NCI-H2171 (cell line): ENCODE data around the gene CD72.
"Not testable (repeated sequence)": the region's sequence is repeated elsewhere in the genome, so short reads cannot be mapped to it uniquely, and the experiment has no call there.

ENCODE experiments used
- DNase-seq: peaks from one replicate; lab custom pipeline; 2025; lab: John Stamatoyannopoulos, UW

Gene CD72

DNA sequence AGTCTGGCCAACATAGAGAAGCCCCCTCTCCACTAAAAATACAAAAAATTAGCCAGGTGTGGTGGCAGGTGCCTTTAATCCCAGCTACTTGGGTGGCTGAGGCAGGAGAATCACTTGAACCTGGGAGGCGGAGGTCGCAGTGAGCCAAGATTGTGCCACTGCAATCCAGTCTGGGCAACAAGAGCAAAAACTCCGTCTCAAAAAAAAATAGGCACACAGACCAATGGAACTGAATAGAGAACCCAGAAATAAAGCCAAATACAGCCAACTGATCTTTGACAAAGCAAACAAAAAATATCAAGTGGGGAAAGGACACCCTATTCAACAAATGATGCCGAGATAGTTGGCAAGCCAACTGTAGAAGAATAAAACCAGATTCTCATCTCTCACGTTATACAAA, 29.7 kb downstream of the CD72 start:
- DNase-seq: not testable (repeated sequence)

DNA sequence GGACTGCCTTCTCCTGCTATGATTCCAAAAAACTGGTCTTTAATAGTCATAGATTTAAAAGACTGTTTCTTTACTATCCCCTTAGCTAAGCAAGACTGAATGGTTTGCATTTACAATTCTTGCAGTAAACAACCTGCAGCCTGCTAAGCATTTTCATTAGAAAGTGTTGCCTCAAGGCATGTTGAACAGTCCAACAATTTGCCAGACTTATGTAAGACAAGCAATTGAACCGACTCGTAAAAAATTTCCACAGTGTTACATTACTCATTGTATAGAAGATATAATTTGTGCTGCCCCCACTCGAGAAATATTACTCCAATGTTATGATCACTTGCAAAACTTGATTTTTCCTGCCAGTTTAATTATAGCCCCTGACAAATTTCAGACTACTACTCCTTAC, 33.5 kb downstream of the CD72 start:
- not testable (repeated sequence) for DNase-seq

DNA sequence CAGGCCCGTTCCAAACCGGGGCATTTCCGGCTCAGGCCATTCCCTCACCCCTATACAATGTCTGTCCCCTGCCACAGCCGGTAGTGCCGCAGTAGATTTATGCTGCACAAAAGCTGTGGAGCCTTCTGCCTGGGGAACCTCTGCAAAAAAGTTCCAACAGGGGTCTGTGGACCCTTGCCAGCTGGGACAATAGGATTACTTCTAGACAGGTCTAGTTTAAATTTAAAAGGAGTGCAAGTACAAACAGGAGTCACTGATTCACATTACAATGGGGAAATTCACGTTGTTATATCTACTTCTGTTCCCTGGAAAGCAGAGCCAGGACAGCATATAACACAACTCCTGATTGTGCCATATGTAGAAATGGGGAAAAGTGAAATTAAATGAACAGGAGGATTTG, 34.7 kb downstream of the CD72 start:
- not testable (repeated sequence) for DNase-seq

DNA sequence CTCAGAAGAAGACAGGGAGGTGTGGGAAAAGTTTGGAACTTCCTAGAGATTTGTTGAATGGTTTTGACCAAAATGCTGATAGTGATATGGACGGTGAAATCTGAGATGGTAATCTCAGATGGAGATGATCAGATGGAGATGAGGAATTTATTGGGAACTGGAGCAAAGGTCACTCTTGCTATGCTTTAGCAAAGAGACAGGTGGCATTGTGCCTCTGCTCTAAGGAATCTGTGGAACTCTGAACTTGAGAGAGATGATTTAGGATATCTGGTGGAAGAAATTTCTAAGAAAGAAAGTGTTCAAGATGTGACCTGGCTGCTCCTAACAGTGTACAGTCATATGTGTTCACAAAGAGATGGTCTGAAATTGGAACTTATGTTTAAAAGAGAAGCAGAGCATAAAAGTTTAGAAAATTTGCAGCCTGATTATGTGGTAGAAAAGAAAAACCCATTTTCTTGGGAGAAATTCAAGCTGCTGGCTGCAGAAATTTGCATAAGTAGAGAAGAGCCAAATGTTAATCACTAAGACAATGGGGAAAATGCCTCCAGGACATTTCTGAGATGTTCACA, 38.5 kb downstream of the CD72 start:
- DNase-seq: not testable (repeated sequence)

DNA sequence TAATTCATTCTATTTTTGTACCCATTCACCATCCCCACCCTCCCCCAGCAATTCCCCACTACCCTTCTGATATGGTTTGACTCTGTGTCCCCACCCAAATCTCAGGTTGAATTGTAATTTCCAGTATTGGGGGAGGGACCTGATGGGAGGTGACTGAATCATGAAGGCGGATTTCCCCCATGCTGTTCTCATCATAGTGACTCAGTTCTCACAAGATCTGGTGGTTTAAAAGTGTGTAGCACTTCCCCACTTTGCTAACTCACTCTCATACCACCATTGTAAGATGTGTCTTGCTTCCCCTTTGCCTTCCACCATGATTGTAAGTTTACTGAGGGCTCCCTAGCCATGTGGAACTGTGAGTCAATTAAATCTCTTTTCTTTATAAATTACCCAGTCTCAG, 39.1 kb downstream of the CD72 start:
- DNase-seq: no peak

DNA sequence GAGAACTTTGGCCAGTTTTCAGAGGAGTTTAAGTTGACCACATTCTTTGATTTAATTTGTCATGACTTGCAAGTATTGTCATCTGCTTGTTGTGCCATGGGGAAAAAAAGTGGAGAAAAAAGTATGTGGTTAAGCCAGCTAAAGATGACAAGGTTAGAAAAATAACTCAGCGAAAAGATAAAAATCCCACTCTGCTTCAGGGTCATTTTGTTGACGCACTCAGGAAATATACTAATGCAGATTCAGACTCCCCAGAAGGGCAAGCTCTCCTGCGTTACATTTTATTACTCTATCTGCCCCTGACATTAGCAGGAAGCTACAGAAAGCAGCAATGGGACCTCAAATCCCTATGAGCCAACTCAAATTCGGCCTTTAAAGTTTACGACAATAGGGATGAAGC, 40.7 kb downstream of the CD72 start:
- DNase-seq: no peak

DNA sequence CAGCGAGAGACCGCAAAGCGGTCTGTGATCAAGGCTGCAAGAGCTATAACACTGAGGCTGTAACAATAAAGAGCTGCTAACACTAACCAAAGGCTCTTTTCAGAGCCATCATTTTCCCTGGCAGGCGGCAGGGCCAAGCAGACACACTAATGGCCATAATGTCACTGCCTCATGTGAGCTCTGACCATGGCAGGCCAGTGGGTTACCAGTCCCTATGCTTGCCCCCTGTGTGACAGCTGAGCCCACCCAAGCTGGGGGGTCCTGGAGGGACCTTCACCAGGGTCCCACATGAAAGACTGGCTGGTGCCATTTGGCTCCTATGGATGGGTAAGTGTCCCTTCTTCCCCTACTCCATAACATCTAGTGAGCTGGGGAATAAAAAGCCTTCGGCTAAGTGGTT, 42.7 kb downstream of the CD72 start:
- no peak for DNase-seq

DNA sequence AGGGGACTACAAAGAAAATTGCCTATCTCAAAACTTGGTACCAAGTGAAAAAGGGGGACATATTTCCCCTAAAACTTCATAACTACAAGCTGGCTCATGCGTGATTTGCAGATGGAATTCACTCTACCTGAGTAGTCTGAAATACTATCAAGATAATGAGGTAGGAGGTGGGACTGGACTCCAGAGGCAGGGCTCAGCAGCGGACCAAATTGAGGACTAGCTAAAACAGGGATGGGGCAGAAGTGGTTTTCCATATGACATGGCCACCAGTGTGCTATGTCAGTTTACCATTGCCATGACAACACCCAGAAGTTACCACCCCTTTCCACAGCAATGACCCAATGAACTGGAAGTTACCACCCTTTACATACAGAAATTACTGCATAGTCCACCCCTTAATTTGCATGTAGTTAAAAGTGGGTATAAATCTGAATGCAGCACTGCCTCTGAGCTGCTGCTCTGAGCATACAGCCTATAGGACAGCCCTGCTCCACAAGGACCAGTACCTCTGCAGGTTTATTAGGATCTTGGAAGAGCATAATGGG, 43.6 kb downstream of the CD72 start:
- no peak for DNase-seq

DNA sequence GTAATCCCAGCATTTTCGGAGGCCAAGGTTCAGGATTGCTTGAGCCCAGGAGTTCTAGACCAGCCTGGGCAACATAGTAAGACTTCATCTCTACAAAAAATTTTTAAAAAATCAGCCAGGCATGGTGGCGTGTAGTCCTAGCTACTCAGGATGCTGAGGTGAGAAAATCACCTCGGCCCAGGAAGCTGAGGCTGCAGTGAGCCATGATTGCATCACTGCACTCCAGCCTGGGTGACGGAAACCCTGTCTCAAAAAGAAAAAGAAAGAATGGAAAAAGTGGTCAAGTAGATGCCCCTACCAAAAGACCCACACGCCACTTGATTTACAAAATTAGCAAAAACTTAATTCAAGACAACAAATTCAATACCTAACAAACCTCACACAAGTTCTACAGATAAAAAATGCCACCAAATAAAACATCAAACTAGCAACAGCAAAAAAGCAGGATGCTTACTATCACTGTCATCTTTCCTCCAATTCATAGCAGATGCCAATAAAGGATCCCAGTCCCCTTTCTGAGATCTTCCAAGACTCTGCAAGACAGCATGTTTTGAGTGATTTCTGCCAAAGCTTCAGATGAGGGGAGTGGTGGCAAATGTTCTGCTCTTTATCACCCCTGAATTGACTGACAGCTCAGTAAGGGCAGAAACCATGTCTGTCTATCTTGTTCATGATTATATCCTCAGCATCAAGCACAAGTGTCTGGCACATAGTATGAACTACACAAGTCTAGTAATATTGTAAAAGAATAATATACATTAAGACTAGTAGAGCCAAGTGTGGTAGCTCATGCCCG, 47.3 kb downstream of the CD72 start:
- no peak for DNase-seq

DNA sequence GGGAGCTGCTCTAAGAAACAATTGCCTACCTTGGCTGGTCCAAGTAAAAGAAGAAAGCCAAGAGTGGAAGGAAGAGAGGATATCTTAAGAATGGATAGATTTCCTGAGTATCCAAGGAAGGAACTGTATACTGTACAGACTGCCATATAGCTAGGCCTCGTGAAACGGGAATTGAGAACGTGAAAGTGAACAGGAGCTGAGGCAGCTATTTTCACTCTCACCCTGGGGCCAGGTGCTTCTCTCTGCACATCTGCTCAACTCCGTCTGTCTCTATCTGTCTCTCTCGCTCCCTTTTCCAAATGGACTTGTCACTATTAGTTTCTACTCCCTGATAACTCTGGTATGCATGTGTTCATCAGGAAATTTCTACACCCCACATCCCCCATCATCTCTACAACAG, 49.0 kb downstream of the CD72 start:
- DNase-seq: no peak

DNA sequence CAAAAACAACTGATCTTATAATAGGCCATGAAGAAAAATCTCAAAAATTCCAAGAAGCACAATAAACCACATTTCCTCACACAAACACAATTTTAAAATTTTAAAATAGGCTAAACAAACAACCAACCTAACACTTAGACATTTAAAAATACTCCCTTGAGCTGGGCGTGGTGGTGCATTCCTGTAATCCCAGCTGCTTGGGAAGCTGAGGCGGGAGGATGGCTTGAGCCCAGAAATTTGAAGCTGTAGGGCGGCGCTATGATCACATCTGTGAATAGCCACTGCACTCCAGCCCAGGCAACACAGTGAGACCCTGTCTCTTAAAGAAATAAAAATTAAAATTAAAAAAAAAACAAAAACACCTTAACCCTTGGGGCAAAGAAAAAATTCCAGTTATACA, 50.0 kb downstream of the CD72 start:
- no peak for DNase-seq

DNA sequence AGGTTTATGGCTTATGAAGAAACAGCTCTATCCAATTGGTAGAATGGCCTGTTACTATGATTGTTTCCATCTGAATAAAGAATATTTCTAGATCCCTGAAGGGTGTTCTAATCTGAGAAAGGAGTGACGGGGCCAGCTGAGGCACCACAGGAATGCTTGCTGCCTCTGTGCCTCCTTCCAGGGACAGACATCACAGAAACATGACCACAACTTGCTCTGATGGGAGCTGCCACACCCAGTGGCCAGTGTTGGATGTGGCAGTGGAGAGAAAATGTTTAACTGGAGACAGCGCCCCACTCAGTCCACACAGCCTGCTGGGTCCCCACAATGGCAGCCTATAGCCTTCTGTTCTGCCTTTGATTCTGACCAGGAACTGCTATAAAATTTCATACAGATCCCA, 51.8 kb downstream of the CD72 start:
- DNase-seq: no peak

DNA sequence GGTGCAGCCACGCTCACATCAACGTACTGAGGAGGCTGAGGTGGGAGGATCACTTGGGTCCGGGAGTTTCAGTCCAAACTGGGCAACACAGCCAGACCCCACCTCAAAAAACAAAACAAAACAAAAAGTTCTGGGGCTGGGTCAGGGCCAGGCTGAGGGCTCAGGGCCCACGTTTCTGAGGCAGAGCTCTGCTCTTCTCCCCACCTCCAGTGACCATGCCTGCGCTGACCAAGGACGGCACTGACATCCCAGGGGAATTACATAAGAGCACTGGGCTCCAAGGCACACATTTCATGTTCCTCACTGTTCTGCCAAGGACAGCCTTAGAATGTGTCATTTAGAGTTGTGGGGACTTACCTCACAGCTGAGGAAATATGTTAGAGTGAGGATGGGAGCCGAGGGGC, 53.6 kb downstream of the CD72 start:
- DNase-seq: no peak

DNA sequence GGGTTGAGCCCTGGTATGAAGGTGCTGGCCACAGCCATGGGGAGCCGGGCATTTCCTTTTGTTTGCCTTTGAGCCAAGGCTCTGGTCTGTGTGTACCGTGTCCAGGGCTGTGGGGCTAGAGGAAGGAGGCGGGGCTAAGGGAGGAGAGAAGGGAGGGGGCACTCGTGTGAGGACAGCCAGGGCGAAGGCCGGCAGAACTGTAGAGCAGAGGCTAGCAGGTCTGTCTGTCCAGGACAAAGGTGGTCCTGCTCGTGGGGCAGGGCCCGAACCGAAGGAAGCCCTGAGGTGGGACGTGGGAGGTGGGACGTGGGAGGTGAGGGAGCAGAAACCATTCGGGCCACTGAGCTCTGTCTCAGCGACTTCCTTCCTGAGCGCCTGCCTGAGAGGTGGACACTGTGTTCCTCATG, 54.4 kb downstream of the CD72 start:
- DNase-seq: no peak

DNA sequence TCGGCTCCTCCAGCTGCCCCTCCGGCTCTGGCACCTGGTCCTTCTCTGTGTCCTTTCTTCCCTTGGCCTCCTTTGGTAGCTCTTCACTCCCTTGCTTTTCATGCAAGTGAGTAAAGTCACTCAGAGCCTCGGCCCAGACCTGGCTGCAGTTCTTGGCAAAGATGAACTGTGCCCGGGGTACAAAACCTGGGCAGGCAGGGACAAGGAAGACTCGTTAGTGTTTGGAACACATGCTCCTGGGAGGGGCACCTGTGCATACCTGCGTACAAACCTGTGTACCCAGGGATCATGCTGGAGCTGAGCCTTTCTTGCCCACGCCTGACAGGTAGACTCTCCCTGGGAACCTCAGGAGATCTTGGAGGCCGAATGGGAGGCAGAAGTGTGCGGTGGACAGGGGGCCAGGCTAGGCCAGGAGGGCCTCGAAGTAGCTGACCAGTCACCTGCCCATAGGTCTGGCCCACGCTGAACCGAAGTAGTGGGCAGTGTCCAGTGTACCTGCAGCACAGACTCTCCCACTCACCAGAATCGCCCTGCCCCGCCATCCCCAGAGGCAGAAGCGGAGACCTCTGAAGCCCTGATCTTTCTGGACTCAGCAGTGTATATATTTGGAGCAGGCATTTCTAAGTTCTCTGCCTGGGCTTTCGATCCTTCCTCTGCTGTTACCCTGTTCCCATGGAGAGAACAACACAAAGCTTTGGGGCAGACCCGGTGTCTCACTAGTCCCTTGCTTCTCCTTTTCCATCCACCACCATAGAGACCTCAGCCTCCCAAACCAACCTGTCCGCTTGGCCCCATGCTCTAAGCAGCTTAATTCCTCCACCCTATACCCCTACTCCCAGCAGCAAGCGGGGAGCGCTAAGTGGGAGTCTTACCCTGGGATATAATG, 55.1 kb downstream of the CD72 start:
- no peak for DNase-seq

DNA sequence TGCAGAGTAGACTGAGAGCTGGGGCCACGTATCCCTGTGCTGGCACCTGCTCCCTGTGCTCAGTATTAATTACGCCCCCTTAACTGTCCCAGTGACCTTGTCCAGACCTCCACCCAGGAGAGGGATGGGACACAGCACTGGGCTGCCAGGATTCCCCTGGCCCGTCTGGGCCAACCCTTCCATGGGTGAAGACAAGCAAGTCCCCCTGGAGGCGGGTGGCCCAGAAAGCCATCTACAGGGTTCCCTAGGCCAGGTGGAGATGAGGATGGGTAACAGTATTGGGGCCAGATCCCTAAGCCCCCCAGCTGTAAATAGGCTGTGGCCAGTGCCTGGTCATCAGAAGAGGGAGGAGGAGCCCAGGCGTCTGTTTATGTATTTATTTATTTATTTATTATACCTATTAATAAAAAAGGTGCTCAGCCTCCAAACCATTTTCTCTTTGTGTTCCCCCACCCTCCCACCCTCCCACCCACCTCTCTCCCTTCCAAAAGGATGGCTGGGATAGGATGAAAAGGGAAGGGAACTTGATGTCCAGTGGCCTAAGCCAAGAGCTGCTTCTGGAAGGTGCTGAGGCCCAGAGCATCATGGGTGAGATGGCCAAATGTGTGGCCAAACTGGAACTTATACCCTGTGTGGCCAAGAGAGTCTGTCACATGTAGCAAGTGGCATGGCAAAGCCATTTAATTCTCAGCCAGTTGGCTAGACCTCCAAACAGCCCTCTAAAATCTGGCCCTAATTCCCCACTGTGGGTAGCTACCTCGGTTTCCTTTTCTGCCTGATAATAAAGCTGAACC, 56.5 kb downstream of the CD72 start:
- no peak for DNase-seq

DNA sequence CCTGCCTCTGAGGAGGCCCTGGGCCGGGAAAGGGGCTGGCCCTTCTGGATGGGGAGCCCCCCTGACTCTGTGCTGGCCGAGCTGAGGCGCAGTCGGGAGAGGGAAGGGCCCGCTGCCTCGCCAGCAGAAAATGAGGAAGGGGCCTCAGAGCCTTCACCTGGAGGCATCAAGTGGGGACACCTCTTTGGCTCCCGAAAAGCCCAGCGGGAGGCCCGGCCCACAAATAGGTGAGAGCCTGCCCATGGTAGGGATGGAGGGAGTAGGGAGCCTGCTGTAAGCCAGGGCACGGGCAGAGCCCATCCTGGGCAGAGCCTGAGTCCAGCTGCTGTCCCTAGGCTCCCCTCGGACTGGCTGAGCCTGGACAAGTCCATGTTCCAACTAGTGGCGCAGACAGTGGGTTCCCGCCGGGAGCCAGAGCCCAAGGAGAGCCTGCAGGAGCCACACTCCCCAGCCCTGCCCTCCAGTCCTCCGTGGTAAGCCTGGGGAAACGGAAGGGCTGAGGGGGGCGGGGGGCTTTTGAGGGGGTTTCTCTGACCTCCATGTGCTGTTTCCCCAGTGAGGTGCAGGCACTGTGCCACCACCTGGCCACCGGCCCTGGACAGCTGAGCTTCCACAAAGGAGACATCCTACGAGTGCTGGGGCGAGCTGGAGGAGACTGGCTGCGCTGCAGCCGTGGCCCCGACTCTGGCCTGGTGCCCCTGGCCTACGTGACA, 57.4 kb downstream of the CD72 start:
- no peak for DNase-seq
